GM18526 (cell line): Measurements from ENCODE around the gene DSP.

Experiments
- POLR2A ChIP-seq: IDR thresholded peaks from 3 replicates; pipeline ENCODE4 v1.6.1; 2011; ENCODE audit not compliant: insufficient read length; ENCODE audit errors: extremely low read depth

DSP gene

GRCh38 chr6:7594579-7595125 is 53.2 kb downstream of the DSP start:
- no peak for TF ChIP-seq POLR2A

- no peak for TF ChIP-seq POLR2A
Measured at GRCh38 chr6:7604003-7604402, 62.5 kb downstream of the DSP start.

GRCh38 chr6:7604506-7604905 is 63.0 kb downstream of the DSP start:
- TF ChIP-seq POLR2A, result no peak

- TF ChIP-seq POLR2A, result no peak
Measured at GRCh38 chr6:7615611-7616383, 74.3 kb downstream of the DSP start.

GRCh38 chr6:7617801-7618764 is 76.6 kb downstream of the DSP start:
- TF ChIP-seq POLR2A, result no peak

GRCh38 chr6:7621761-7622160 is 80.3 kb downstream of the DSP start:
- no peak for TF ChIP-seq POLR2A

GRCh38 chr6:7624796-7625710 is 83.6 kb downstream of the DSP start:
- no peak for TF ChIP-seq POLR2A

GRCh38 chr6:7628479-7628878 is 87.0 kb downstream of the DSP start:
- no peak for TF ChIP-seq POLR2A

GRCh38 chr6:7628909-7629308 is 87.4 kb downstream of the DSP start:
- TF ChIP-seq POLR2A, result no peak

- no peak for TF ChIP-seq POLR2A
Measured at GRCh38 chr6:7629321-7629720, 87.8 kb downstream of the DSP start.

- TF ChIP-seq POLR2A, result no peak
Measured at GRCh38 chr6:7630792-7631191, 89.3 kb downstream of the DSP start.

- no peak for TF ChIP-seq POLR2A
Measured at GRCh38 chr6:7631466-7631865, 90.0 kb downstream of the DSP start.

- TF ChIP-seq POLR2A, result no peak
Measured at GRCh38 chr6:7632501-7633290, 91.2 kb downstream of the DSP start.

GRCh38 chr6:7633361-7633760 is 91.9 kb downstream of the DSP start:
- TF ChIP-seq POLR2A, result no peak
